ENCODE data around the gene GALNTL6.

GALNTL6 gene

GRCh38 chr4:171948038-171948437 lies 134.8 kb downstream of the GALNTL6 start:
- H3K4me3 ChIP-seq (ENCODE audit: low read depth, low read length) = no peak overlapping the region
- no peak for TF ChIP-seq CTCF (IDR thresholded peaks at IDR 0.05; ENCODE audit: borderline replicate concordance, insufficient read depth, low read depth, low read length)

DNA sequence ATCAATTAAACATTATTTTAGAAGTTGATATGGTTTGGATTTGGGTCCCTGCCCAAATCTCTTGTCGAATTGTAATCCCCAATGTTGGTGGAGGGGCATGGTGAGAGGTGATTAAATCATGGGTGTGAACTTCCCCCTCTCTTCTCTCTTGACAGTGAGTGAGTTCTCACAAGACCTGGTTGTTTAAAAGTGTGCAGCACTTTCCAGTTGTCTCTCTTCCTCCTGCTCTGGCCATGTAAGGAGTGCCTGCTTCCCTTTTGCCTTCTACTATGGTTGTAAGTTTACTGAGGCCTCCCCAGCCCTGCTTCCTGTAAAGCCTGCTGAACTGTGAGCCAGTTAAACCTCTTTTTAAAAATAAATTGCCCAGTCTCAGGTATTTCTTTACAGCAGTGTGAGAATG lies 141.4 kb downstream of the GALNTL6 start:
- TF ChIP-seq CTCF (IDR thresholded peaks at IDR 0.05; ENCODE audit: borderline replicate concordance, insufficient read depth, low read depth, low read length) = no peak
- no peak overlapping the region for H3K4me3 ChIP-seq (ENCODE audit: low read depth, low read length)

GRCh38 chr4:171956678-171957077 lies 143.5 kb downstream of the GALNTL6 start:
- no peak for TF ChIP-seq CTCF (IDR thresholded peaks at IDR 0.05; ENCODE audit: borderline replicate concordance, insufficient read depth, low read depth, low read length)
- H3K4me3 ChIP-seq (ENCODE audit: low read depth, low read length) = no peak overlapping the region

- TF ChIP-seq CTCF (IDR thresholded peaks at IDR 0.05; ENCODE audit: borderline replicate concordance, insufficient read depth, low read depth, low read length) = no peak
- no peak overlapping the region for H3K4me3 ChIP-seq (ENCODE audit: low read depth, low read length)
These were observed 148.9 kb downstream of the GALNTL6 start for GRCh38 chr4:171962110-171962509.

- no peak overlapping the region for H3K4me3 ChIP-seq (ENCODE audit: low read depth, low read length)
- no peak for TF ChIP-seq CTCF (IDR thresholded peaks at IDR 0.05; ENCODE audit: borderline replicate concordance, insufficient read depth, low read depth, low read length)
These were observed 153.2 kb downstream of the GALNTL6 start for GRCh38 chr4:171966356-171966755.

- no peak overlapping the region for H3K4me3 ChIP-seq (ENCODE audit: low read depth, low read length)
- TF ChIP-seq CTCF (IDR thresholded peaks at IDR 0.05; ENCODE audit: borderline replicate concordance, insufficient read depth, low read depth, low read length) = no peak
These were observed 165.0 kb downstream of the GALNTL6 start for GRCh38 chr4:171978216-171978615.

- H3K4me3 ChIP-seq (ENCODE audit: low read depth, low read length) = no peak overlapping the region
- TF ChIP-seq CTCF (IDR thresholded peaks at IDR 0.05; ENCODE audit: borderline replicate concordance, insufficient read depth, low read depth, low read length) = no peak
These were observed 166.3 kb downstream of the GALNTL6 start for GRCh38 chr4:171979461-171979860.
